GM18526 (cell line): Measurements from ENCODE around the gene CDKN1C.

ENCODE experiments used
- POLR2A ChIP-seq: IDR thresholded peaks from 3 replicates; pipeline ENCODE4 v1.6.1; 2011; ENCODE audit not compliant: insufficient read length; ENCODE audit errors: extremely low read depth

The CDKN1C gene

DNA sequence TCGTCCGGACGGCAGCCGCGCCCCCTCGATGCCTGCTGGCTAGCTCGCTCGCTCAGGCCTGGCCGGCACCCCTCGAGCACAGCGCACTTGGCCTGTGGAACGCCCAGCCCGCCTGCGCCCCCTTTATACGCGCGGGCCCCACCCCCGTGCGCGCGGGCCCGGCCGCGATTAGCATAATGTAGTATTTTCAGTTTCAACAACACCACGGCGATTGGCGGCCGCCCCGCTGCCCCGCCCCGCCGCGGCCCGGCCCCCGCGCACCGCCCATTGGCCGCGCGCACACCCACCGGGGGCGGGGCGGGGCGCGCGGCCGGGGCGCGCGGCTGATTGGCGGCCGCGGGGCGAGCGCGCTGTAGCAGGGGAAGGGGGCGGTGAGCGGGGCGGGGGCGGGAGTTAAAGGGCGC is at the start of gene CDKN1C:
Gene CDKN1C (minus strand): TSS at position 98 of the 404 bp plus-strand sequence. CDS start 319 bp downstream, outside the sequence.
- TF ChIP-seq POLR2A, result no peak

DNA sequence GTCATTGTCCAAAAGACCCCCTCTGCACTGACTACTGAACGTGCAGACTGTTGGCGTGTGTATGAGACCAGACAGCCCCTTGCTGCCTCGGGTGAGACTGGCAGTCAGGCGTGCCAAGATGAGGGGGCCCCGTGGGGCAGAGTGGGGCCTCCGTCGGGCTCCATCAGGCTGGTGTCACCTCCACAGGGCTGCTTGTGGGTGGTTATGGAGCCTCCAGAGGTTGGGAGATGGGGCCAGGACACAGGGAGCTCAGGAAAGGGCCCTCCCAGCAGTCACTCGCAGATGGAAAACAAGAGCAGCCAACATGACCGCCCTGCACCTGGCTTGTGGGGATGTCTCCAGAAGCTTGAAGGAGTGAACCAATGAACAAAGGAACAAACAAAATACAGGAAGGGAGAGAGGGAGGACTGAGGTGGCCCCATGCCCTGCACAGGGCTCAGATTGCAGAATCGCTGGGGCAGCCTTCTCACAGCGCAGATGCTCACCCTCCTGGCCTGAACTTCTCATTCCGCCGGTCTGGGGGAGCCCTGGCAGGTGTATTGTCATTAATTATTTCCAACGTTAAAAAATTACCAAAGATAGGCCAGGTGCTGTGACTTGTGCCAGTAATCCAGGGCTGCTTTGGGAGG is 49.1 kb upstream of the CDKN1C start:
- no peak for TF ChIP-seq POLR2A

DNA sequence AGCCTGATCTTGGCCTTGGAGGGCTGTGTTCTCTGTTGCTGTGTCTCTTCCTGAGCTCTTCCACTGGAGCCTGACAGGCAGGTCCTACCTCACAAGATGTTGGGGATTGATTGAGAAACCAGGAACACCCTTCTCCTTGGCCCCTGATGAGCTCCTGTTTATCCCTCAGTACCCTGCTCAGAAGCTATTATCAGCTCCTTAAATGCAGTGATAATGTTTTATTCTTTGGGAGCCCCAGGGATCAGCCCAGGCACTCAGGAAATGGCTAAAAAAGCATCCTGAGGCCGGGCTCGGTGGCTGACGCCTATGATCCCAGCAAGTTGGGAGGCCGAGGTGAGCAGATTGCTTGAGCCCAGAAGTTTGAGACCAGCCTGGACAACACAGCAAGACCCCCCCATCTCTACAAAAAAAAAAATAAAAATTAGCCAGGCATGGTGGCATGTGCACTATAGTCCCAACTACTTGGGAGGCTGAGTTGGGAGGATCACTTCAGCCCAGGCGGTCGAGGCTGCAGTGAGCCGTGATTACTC is 48.5 kb upstream of the CDKN1C start:
- TF ChIP-seq POLR2A, result no peak

DNA sequence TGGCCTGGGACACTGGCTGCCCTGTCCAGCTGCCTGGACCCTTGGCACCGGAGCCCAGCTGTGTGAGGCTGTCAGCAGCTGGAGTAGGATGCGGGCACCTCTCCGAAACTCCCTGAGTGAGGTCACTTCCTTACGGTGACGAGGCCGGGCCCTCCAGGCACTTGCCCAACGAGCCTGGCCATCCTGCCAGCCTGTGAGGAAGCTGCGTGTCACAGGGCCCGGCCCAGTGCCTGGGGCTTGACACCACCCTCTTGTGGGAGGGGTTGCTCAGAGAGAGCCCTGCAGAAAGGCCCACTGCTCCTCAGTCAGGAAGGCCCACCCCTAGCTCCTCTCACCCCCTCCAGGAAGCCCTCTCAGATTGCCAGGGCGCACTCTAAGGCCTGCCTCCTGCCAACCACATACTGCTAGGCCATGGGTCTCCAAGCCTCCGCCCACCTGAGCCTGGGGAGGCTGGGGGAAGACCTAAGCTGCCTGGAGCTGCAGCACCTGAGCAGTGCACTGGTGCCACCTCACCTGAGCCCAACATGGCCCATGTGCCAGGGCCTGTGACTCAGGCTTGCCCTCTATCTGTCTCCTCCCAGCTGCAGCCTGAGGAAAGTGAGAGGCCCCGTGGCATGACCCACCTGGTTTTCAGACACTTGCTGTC is 47.9 kb upstream of the CDKN1C start:
- TF ChIP-seq POLR2A, result peak; percentile 21

DNA sequence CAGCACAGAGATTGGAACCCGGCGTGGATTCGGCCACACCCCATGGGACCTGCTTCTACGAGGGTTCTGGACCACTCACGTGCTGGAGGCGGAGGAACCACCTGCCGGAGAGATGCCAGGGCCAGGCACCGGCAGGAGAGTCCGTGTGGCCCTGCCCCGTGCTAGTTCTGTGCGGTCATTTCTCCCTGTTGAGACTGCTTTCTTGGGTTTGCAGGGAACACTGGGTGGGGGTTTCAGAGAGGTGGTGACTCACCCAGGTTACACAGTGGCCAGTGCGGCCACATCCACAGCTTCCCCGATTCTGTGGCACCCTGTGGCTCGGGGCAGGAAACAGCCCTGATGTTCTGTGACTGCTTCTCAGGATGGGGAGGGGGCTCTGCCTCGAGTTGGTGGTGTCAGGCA is 47.3 kb upstream of the CDKN1C start:
- TF ChIP-seq POLR2A, result no peak

DNA sequence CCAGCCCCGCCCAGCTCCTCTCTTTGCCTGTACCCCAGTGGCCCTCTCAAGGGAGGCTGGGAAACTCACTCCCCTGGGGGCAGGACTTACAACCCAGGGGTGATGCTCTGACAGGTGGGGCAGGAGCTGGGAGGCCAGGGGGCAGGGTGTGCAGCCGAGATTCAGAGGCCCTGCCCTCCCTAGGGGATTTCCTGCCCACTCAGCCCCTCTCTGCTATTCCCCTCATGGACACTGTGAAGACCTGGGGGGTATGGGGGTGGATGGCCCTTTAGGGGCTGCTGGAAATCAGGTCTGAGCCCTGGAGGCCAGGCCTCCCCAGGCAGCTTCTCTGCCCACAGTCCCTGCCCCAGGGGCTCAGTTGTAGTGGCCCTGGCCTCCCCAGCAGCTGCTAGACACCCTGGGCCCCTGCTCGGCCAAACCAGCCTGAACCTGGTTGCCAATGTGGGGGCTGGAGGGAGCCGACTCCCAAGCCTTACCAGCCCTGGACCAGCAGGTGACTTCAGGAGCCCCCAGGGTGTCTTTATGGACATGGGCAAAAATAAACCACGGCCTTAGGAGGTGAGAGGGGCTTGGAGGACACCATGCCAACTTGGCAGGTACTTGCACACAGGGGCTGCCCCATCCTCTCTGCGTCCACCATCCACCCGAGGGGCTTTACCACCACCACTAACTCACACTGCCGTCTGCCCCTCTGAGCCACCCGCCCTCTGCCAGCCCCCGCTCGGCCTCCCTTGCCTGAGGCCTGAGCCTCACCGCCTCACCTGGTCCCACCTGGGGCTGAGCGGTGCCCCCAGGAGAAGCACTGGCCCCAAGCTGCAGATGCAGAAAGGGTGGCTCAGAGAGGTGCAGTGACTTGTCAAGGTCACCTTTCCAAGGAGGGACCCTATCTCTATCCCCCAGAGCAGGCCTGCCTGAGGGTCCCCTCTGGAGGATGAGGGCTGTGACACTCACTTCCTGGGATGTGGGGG is 46.5 kb upstream of the CDKN1C start:
- TF ChIP-seq POLR2A, result no peak

DNA sequence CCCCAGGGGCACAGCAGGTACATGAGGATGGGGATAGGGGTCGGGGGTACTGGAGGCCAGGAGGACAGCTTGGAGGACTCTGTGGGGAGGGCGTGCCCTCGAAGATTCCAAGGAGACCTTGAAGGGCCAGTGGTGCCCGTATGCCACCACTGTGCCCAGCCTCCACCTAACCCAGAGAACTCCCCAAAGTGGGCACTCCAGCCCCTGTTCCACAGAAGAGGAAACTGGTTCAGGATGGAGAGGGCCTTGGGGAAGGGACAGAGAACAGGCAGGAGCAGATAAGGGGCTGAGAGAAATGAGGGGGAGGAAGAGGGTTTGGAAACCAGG is 45.8 kb upstream of the CDKN1C start:
- no peak for TF ChIP-seq POLR2A

DNA sequence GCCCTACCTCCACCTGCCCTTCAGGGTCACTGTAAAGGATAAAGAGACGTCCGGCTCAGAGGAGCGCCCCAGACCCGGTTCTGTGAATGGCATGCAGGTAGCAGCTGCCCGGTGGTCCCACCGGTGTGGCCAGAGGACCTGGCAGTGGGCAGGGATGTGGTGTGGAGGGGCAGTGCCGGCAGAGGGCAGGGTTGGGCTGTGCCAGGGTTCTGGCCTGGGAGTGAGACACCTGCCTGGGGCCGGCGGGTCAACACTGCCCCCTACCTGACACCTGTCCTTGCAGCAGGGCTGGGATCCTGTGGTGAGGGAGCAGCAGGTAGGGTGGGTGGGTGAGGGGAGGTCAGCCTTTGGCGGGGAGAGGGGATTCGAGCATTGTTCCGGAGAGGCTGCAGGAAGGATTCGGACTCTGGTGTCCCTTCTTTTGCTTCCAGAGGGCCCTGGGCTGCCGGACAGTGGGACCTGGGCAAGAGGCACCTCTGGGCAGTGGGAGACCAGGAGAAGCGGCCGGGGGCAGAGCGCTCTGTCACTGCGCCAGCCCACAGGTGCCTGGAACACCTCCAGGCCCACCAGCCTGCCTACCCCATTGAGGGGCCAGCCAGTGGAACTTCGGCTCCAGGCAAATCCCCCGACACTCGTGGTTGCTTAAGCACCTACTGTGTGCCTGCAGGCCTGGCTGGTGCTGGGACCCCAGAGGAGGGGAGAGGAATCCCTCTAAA is 45.3 kb upstream of the CDKN1C start:
- no peak for TF ChIP-seq POLR2A

DNA sequence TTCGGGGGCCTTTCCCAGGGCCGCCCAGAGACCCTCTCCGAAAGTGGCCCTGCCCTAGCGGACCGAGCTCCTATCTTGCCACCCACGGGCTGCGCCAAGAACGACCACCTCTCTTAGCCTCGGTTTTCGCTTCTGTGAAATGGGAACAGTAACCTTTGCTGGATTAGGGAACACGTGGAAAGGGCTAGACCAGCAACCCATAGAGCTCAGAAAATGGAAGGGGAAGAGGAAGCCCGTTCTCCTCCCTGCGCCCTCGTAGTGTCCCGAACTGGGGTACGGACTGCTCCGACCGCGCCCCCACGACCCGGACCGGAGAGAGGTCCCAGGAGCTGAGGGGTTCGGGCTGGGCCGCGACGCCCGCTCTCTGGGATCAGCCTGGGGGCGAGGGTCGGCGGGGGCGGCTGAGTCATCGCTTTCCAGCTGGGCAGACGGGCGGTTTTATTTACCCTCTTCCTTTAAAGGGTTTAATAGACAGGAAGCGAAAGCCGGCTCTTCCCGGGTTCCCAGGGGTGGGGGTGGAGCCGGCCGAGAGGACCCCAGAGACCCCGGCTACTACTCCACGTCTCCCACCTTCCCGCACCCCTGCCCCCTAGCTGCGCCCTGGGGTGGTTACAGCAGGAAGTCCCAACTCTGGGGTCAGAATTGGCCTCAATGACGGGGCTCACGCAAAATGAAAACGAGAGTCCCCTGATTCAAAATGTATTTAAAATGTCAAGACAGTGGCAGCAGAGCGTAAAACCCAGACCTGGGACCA is 44.6 kb upstream of the CDKN1C start:
- TF ChIP-seq POLR2A, result peak; percentile 21

DNA sequence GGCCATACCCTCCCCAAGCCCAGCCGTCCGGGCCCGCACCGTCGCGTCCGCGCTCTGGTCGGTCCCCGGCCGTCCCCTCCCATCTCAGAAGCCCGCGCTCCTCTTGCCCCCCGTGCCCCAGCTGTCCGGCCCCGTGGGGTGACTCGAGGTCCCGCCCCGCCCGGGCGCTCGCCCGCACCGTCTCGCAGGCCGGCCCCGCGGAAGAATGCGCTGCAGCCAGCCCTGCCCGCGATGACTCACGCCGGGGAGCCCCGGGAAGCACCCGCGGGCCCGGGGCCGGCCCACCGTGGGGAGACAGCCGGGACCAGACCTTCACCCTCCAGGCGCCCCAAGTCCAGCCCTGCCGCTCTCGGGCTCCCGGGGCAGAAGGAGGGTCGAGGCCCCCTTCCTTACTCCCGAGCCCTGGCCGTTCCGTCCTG is 44.0 kb upstream of the CDKN1C start:
- no peak for TF ChIP-seq POLR2A

DNA sequence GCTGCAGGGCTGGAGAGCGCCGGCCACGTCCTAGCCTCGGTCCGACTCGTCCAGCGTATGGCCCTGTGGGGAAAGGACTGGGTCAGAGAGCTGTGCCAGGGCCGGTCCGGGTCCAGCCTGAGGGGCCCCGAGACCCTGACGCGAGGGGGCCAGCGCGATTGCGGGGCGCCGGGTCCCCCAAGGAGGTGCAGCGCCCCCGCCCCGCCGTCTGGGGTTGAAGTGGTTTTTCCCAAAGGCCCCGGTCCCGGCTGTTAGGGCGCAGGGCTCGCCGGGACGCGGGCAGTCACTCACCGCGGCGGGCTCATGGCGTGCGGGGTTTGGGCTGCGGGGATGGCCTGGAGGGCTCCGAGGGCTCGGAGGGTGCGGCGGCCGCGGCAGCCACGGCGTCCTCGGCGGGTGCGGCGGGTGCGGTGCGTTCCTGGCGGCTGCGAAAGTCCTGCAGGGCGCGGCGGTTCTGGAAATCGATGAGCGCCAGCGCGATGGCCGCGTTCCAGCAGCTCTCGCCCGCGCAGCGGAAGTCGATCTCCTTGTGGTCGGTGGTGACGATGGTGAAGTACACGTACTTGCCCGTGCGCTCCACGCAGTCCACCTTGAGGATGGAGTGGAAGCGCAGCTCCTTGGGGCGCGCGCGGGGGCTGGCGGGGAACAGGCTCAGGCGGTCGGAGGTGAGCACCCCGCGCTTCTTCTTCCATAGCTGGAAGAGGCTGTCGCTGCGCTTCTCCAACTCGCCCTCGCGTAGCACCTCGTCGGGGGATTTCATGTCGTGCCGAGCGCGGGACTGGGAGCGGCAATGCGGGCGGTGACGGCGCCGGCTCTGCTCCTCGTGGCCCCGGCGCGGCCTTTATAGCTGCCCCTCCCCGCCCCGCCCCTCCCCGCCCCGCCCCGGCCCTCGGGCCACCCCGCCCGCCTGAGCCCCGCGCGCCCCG is 43.3 kb upstream of the CDKN1C start, which contains the start of gene PHLDA2:
Gene PHLDA2 (minus strand): TSS at position 816 of the 926 bp plus-strand sequence. CDS start 56 bp downstream, at position 760.
- peak; percentile 65 for TF ChIP-seq POLR2A

DNA sequence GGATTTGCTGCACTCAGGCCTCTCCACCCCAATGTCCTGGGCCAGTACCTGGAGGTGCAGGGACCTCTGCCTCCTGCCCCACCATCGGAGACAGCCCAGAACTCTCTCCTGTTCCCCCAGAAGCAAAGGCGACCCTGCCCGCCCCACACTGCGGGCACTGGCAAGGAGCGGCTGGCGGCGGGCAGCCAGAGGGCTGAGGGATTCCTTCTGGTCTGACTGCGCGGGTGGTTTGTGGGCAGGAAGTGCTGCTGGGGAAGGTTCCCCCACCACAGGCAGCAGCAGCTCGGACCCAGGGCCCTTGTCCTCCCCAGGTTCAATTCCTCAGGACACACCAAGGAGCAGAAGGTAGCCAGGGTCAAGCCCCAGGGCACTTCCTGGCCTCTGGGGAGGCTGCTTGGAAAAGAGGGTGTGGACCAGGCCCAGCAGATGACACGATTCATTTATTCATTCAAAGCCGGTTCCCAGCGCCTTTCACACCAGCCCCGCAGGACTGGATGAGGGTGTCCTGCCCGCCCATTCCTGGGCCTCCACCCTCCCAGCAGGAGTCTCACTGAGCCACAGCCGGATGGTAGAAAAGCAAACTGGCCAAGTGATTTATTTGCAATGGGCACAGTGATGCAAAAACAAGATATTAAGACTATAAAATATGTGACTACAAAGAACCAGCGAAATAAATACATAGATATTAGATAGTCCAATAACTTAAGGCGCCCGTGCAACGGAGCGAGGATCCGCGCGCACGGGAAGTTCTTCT is 42.5 kb upstream of the CDKN1C start:
- no peak for TF ChIP-seq POLR2A

DNA sequence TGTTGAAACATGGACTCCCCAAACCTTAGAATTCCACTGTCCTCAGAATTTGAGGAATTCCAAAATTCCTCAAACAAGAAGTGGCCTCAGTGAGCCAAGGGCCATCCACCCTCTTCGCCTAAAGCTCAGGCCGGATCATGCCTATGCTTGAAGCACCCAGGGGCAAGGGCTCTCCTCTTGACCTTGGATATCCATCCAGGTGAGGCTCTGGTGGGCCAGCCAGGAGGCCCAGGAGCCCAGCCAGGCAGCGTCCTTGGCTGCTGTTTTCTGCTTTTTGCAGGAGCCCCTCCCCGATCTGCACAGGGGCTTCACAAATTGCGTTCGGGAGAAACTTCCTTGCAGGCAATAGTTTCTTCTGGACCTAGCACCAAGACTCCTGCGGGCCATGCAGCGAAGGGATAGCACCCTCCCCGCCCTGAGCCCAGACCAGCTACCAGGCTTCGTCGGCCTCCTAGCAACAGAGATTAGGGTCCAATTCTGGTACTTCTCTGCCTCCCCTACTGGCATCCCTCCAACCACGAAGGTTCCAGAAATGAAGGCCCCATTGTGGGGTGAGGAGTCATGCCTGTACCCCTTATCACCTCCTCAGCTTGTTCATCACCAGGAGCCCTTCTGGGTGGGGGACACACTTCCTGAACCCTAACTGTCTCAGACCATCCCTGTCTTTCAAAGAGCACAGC is 41.7 kb upstream of the CDKN1C start:
- no peak for TF ChIP-seq POLR2A
